Measurements from ENCODE around the gene DLG2.

The DLG2 gene

GRCh38 chr11:83493034-83493433 is 2134.1 kb downstream of the DLG2 start:
- Histone ChIP-seq H4K20me1 (ENCODE audit: insufficient read depth, low read length) (no peaks in the 10 kb centered on the region), H2AFZ (ENCODE audit: low read depth, low read length) (no peak overlapping the region), H3K36me3 (replicated peaks; ENCODE audit: low read depth, low read length) (no peaks in the 10 kb centered on the region), H3K27ac (ENCODE audit: low read length) (no peak overlapping the region), H3K4me2 (ENCODE audit: low read length) (no peak overlapping the region), H3K4me3 (ENCODE audit: low read length) (no peak overlapping the region), H3K4me1 (ENCODE audit: low read length) (no peaks in the 10 kb centered on the region), H3K79me2 (ENCODE audit: low read length) (no peaks in the 10 kb centered on the region), H3K9ac (ENCODE audit: low read length) (no peak overlapping the region), H3K27me3 (ENCODE audit: low read depth, low read length) (0 out of 2 replicates have a peak, but pooled peaks cover 3% of the 10 kb centered on the region), H3K9me3 (ENCODE audit: insufficient read depth, low read length) (no peaks in the 10 kb centered on the region)
- TF ChIP-seq EZH2phosphoT487 (IDR thresholded peaks at IDR 0.05; ENCODE audit: low read depth) (no peak), CTCF (IDR thresholded peaks at IDR 0.05; ENCODE audit: low read depth, low read length) (no peak)

GRCh38 chr11:83483808-83484207 is 2143.3 kb downstream of the DLG2 start:
- Histone ChIP-seq H3K4me1 (ENCODE audit: low read length) (no peaks in the 10 kb centered on the region), H3K4me3 (ENCODE audit: low read length) (no peak overlapping the region), H3K4me2 (ENCODE audit: low read length) (no peak overlapping the region), H3K36me3 (replicated peaks; ENCODE audit: low read depth, low read length) (no peaks in the 10 kb centered on the region), H3K9me3 (ENCODE audit: insufficient read depth, low read length) (no peaks in the 10 kb centered on the region), H4K20me1 (ENCODE audit: insufficient read depth, low read length) (no peaks in the 10 kb centered on the region), H3K9ac (ENCODE audit: low read length) (no peak overlapping the region), H3K79me2 (ENCODE audit: low read length) (no peaks in the 10 kb centered on the region), H3K27me3 (ENCODE audit: low read depth, low read length) (0 out of 2 replicates have a peak, but pooled peaks cover 4% of the 10 kb centered on the region), H3K27ac (ENCODE audit: low read length) (no peak overlapping the region), H2AFZ (ENCODE audit: low read depth, low read length) (no peak overlapping the region)
- TF ChIP-seq EZH2phosphoT487 (IDR thresholded peaks at IDR 0.05; ENCODE audit: low read depth): no peak
- no peak for TF ChIP-seq CTCF (IDR thresholded peaks at IDR 0.05; ENCODE audit: low read depth, low read length)

- Histone ChIP-seq H3K27me3 (ENCODE audit: low read depth, low read length) (0 out of 2 replicates have a peak, but pooled peaks cover 4% of the 10 kb centered on the region), H3K4me1 (ENCODE audit: low read length) (no peaks in the 10 kb centered on the region), H4K20me1 (ENCODE audit: insufficient read depth, low read length) (no peaks in the 10 kb centered on the region), H3K9ac (ENCODE audit: low read length) (no peak overlapping the region), H3K36me3 (replicated peaks; ENCODE audit: low read depth, low read length) (no peaks in the 10 kb centered on the region), H3K27ac (ENCODE audit: low read length) (no peak overlapping the region), H3K79me2 (ENCODE audit: low read length) (no peaks in the 10 kb centered on the region), H3K4me2 (ENCODE audit: low read length) (no peak overlapping the region), H2AFZ (ENCODE audit: low read depth, low read length) (no peak overlapping the region), H3K4me3 (ENCODE audit: low read length) (no peak overlapping the region), H3K9me3 (ENCODE audit: insufficient read depth, low read length) (no peaks in the 10 kb centered on the region)
- TF ChIP-seq EZH2phosphoT487 (IDR thresholded peaks at IDR 0.05; ENCODE audit: low read depth) (no peak), CTCF (IDR thresholded peaks at IDR 0.05; ENCODE audit: low read depth, low read length) (no peak)
Measured at GRCh38 chr11:83480811-83481210, 2146.3 kb downstream of the DLG2 start.

GRCh38 chr11:83480251-83480650 is 2146.9 kb downstream of the DLG2 start:
- 0 out of 2 replicates have a peak, but pooled peaks cover 4% of the 10 kb centered on the region for H3K27me3 ChIP-seq (ENCODE audit: low read depth, low read length)
- H3K4me1 ChIP-seq (ENCODE audit: low read length): no peaks in the 10 kb centered on the region
- no peak overlapping the region for H3K4me3 ChIP-seq (ENCODE audit: low read length)
- H3K9me3 ChIP-seq (ENCODE audit: insufficient read depth, low read length): no peaks in the 10 kb centered on the region
- H3K79me2 ChIP-seq (ENCODE audit: low read length): no peaks in the 10 kb centered on the region
- no peaks in the 10 kb centered on the region for H3K36me3 ChIP-seq (replicated peaks; ENCODE audit: low read depth, low read length)
- no peak overlapping the region for H3K27ac ChIP-seq (ENCODE audit: low read length)
- no peak overlapping the region for H3K9ac ChIP-seq (ENCODE audit: low read length)
- TF ChIP-seq EZH2phosphoT487 (IDR thresholded peaks at IDR 0.05; ENCODE audit: low read depth) (no peak), CTCF (IDR thresholded peaks at IDR 0.05; ENCODE audit: low read depth, low read length) (no peak)
- no peaks in the 10 kb centered on the region for H4K20me1 ChIP-seq (ENCODE audit: insufficient read depth, low read length)
- no peak overlapping the region for H3K4me2 ChIP-seq (ENCODE audit: low read length)
- H2AFZ ChIP-seq (ENCODE audit: low read depth, low read length): no peak overlapping the region
